Measurements from ENCODE around the gene RAB33A. TPM values are rescaled to one million over a fixed set of nuclear protein-coding genes. Genes with fewer than 3 reads are reported as not detected.

RAB33A gene
- 0.21 TPM in 1 of 2 replicates, not detected in the other for total RNA-seq

GRCh38 chrX:130171446-130172126 is at the start of gene RAB33A:
Gene RAB33A, plus strand, starts transcription at chrX:130171962. Its CDS starts 101 bp downstream, at chrX:130172063.

GRCh38 chrX:130165703-130166502 is 5.9 kb upstream of the RAB33A start, which contains the start of gene AIFM1:
Gene AIFM1, minus strand, starts transcription at chrX:130165841. Its CDS starts 185 bp downstream, at chrX:130165656.

Other genes starting within 250 kb of the RAB33A start
- gene BCORL1, start 189.3 kb upstream of the RAB33A start, total RNA-seq = 1.7 and 2.8 TPM in 2 replicates
- gene ELF4, start 61.5 kb upstream of the RAB33A start, total RNA-seq = 14.2 and 19.6 TPM in 2 replicates
- 12.9 and 24.5 TPM in 2 replicates for gene AIFM1, start 6.1 kb upstream of the RAB33A start, total RNA-seq
- 2.0 and 3.9 TPM in 2 replicates for gene ZNF280C, start 96.9 kb downstream of the RAB33A start, total RNA-seq
- gene SLC25A14, start 168.0 kb downstream of the RAB33A start, total RNA-seq = 9.2 and 9.6 TPM in 2 replicates
- gene GPR119, start 213.7 kb downstream of the RAB33A start, total RNA-seq = not detected in 2 replicates
- gene RBMX2, start 230.0 kb downstream of the RAB33A start, total RNA-seq = 11.6 and 21.7 TPM in 2 replicates